ENCODE measurements around the gene SLC25A29.

The SLC25A29 gene

GRCh38 chr14:100250732-100251465 lies 55.3 kb downstream of the SLC25A29 start:
- Histone ChIP-seq H3K27ac (no peak overlapping the region), H3K36me3 (peaks cover 25% of the 10 kb centered on the region)

GRCh38 chr14:100246809-100247428 lies 59.3 kb downstream of the SLC25A29 start:
- peak; percentile 39 for DNase-seq
- TF ChIP-seq CTCF (IDR thresholded peaks at IDR 0.05; ENCODE audit: low read depth, low read length): peak; percentile 53
- H3K27me3 ChIP-seq (ENCODE audit: insufficient read depth, low read depth, severe bottlenecking): no peaks in the 10 kb centered on the region
- no peak overlapping the region for H3K27ac ChIP-seq
- no peak overlapping the region for H3K4me3 ChIP-seq (ENCODE audit: low read depth, low read length)
- H3K36me3 ChIP-seq: peaks cover 30% of the 10 kb centered on the region
- no peaks in the 10 kb centered on the region for H3K9me3 ChIP-seq (ENCODE audit: severe bottlenecking)

More at GRCh38 chr14:100250732-100251465, 55.3 kb downstream of the SLC25A29 start:
- Histone ChIP-seq H3K4me3 (ENCODE audit: low read depth, low read length) (no peak overlapping the region), H3K9me3 (ENCODE audit: severe bottlenecking) (no peaks in the 10 kb centered on the region), H3K27me3 (ENCODE audit: insufficient read depth, low read depth, severe bottlenecking) (no peaks in the 10 kb centered on the region)
- no peak for TF ChIP-seq CTCF (IDR thresholded peaks at IDR 0.05; ENCODE audit: low read depth, low read length)
- no peak for DNase-seq

- TF ChIP-seq CTCF (IDR thresholded peaks at IDR 0.05; ENCODE audit: low read depth, low read length): no peak
- Histone ChIP-seq H3K9me3 (ENCODE audit: severe bottlenecking) (no peaks in the 10 kb centered on the region), H3K27ac (no peak overlapping the region), H3K4me3 (ENCODE audit: low read depth, low read length) (no peak overlapping the region), H3K36me3 (peaks cover 26% of the 10 kb centered on the region), H3K27me3 (ENCODE audit: insufficient read depth, low read depth, severe bottlenecking) (no peaks in the 10 kb centered on the region)
- no peak for DNase-seq
These were observed 63.2 kb downstream of the SLC25A29 start for GRCh38 chr14:100243020-100243419.

GRCh38 chr14:100241279-100241678 lies 65.0 kb downstream of the SLC25A29 start:
- Histone ChIP-seq H3K4me3 (ENCODE audit: low read depth, low read length) (peak overlapping the region; percentile 62), H3K36me3 (peaks cover 31% of the 10 kb centered on the region), H3K27ac (peak overlapping the region; percentile 56), H3K9me3 (ENCODE audit: severe bottlenecking) (no peaks in the 10 kb centered on the region), H3K27me3 (ENCODE audit: insufficient read depth, low read depth, severe bottlenecking) (no peaks in the 10 kb centered on the region)
- TF ChIP-seq CTCF (IDR thresholded peaks at IDR 0.05; ENCODE audit: low read depth, low read length): no peak
- no peak for DNase-seq
